Skeletal muscle tissue (tissue), 4 donors: ENCODE data around the gene PMEPA1. TPM values are rescaled to one million over a fixed set of nuclear protein-coding genes. Genes with fewer than 3 reads are reported as not detected.

Experiments
- H3K27ac ChIP-seq: one replicate; pipeline ENCODE4 v1.7.0; 2013; ENCODE audit warnings: mild to moderate bottlenecking, low read depth, low read length, inconsistent platforms
- H3K27me3 ChIP-seq, 3 donors: one replicate each; pipeline ENCODE4 v1.7.0; 2013; ENCODE audit warnings: low read length in 3 of 3; ENCODE audit not compliant: control insufficient read depth in 3 of 3, insufficient read depth in 3 of 3
- H3K36me3 ChIP-seq, 3 donors: one replicate each; pipeline ENCODE4 v1.7.0; 2013; ENCODE audit warnings: low read length in 3 of 3; ENCODE audit not compliant: control insufficient read depth in 3 of 3, insufficient read depth in 3 of 3
- H3K4me1 ChIP-seq, 3 donors: one replicate each; pipeline ENCODE4 v1.7.0; 2013; ENCODE audit warnings: low read length in 3 of 3, mild to moderate bottlenecking in 3 of 3; ENCODE audit not compliant: control insufficient read depth in 3 of 3, insufficient read depth in 3 of 3
- H3K4me3 ChIP-seq, 3 donors: one replicate each; pipeline ENCODE4 v1.7.0; 2013; ENCODE audit warnings: low read length in 3 of 3
- H3K9ac ChIP-seq, 3 donors: one replicate each; pipeline ENCODE4 v1.7.0; 2013; ENCODE audit warnings: low read length in 3 of 3, mild to moderate bottlenecking in 3 of 3, moderate library complexity in 2 of 3, low read depth in 1 of 3
- H3K9me3 ChIP-seq, 3 donors: one replicate each; pipeline ENCODE4 v1.7.0; 2013; ENCODE audit warnings: low read length in 3 of 3; ENCODE audit not compliant: control insufficient read depth in 3 of 3
- total RNA-seq: library from RNA; depleted of rRNA; stranded (reverse); fragments of >200 nt; gene quantifications from one replicate; pipeline ENCODE4 v1.2.3, GENCODE V29; 2014
- donor health status: Osteomylitis.

The PMEPA1 gene
- total RNA-seq, 1 donor from 2014 or later, result 5.2 TPM

DNA sequence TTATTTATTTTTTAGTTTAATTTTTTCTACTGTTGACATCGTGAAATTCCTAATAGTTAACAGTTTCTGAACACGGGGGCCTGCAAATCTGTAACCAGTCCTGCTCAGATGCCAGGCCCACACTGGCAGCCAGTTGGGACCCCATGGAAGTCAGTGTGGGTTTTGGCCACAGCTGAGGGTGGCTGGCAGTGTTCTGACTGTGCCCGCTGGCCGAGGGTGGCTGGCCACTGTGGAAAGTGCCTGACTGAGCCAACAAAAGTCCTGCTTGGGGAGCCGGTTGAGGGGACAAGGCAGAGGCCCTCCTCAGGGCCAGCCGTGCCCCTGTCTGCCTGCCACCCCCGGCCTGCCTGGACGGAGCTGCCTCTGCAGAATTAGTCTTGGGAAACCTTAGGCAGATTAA, 4.1 kb upstream of the PMEPA1 start:
- peak overlapping the region; percentile 52 for H3K27ac ChIP-seq

DNA sequence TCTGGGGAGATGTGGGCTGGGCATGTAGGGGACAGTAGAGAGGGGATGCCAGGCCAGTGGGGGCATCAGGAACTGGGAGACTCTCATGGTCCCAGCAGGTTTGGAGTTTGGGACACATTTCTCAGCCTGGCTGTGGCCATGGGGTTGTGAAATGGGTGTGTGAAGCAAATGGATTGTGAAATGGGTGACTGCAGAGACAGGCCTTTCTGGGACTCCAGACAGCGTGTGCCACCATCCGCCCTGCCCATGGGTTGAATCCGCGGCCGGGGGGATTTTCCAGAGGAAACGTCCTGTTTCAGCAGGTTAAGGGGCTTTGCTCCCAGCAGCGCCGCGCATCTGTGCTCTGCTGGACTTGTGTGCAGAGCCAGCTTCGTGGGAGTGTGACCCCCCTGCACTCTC, 3.7 kb upstream of the PMEPA1 start:
- no peak overlapping the region for H3K27ac ChIP-seq
- no peaks in the 10 kb centered on the region for H3K9me3 ChIP-seq
- H3K9ac ChIP-seq, result peak overlapping the region in 1 of 3 donors; percentile 23
- H3K36me3 ChIP-seq, result no peaks in the 10 kb centered on the region
- no peak overlapping the region for H3K4me3 ChIP-seq
- H3K27me3 ChIP-seq, result no peaks in the 10 kb centered on the region
- peaks cover 76 to 81% (median 79%) of the 10 kb centered on the region in 3 donors for H3K4me1 ChIP-seq

More for the DNA sequence above, 4.1 kb upstream of the PMEPA1 start:
- no peak overlapping the region for H3K4me3 ChIP-seq
- H3K9ac ChIP-seq, result peak overlapping the region in 1 of 3 donors; percentile 33
- no peaks in the 10 kb centered on the region for H3K9me3 ChIP-seq
- H3K36me3 ChIP-seq, result no peaks in the 10 kb centered on the region
- no peaks in the 10 kb centered on the region for H3K27me3 ChIP-seq
- peaks cover 76 to 80% (median 79%) of the 10 kb centered on the region in 3 donors for H3K4me1 ChIP-seq

GRCh38 chr20:57712851-57713504, 3.2 kb upstream of the PMEPA1 start:
- Histone ChIP-seq H3K27ac (no peak overlapping the region), H3K27me3 (no peaks in the 10 kb centered on the region), H3K36me3 (no peaks in the 10 kb centered on the region), H3K4me3 (no peak overlapping the region), H3K4me1 (peaks cover 78 to 85% (median 84%) of the 10 kb centered on the region in 3 donors), H3K9ac (peak overlapping the region in 2 of 3 donors; percentile 23 to 25), H3K9me3 (no peaks in the 10 kb centered on the region)

DNA sequence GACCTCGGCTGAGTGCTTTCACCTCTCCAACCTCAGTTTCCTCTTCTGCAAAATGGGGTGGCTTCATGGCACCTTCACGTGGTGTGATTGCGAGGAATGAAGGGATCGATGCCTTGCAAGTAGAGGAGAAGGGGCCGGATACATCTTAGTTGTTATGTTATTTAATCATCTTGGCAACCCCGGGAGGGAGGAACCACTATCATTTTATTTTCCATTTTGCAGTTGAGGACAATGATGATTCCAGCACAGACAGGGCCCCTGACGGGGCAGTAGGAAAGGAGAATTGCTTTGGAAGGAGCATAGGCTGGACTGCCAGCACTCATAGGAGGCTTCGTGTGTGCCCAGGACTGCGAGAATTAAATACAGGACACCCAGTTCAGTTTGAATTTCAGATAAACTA, 2.5 kb upstream of the PMEPA1 start:
- Histone ChIP-seq H3K4me1 (peaks cover 78 to 85% (median 83%) of the 10 kb centered on the region in 3 donors), H3K9me3 (no peaks in the 10 kb centered on the region), H3K9ac (peak overlapping the region in 1 of 3 donors; percentile 23), H3K4me3 (no peak overlapping the region), H3K27me3 (no peaks in the 10 kb centered on the region), H3K27ac (no peak overlapping the region), H3K36me3 (no peaks in the 10 kb centered on the region)

GRCh38 chr20:57711826-57712225, 2.0 kb upstream of the PMEPA1 start:
- Histone ChIP-seq H3K4me3 (no peak overlapping the region), H3K9me3 (no peaks in the 10 kb centered on the region), H3K27ac (no peak overlapping the region), H3K27me3 (no peaks in the 10 kb centered on the region), H3K4me1 (peaks cover 77 to 82% (median 82%) of the 10 kb centered on the region in 3 donors), H3K9ac (peak overlapping the region in 1 of 3 donors; percentile 90), H3K36me3 (no peaks in the 10 kb centered on the region)

DNA sequence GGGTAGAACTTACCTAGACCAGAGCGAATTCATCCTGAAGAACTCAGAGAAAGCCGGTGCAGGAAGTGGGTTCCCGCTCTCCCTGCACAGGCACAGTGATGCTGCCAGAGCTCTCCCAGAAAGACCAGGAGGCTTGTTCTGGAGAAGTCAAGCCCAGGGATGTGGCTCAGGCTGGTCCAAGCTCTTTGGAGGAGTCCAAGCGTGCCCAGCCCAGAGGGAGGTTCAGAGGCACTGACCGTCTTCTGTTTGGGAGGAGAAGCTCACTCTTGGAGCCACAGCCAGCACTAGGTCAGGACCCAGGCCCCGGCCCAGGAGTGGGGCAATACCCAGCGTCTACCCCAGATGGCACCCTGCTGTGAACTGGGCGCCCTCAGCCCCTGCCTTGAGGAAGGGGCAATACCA, 1.5 kb upstream of the PMEPA1 start:
- Histone ChIP-seq H3K4me3 (peak overlapping the region; percentile 83 to 85 (median 85)), H3K27ac (peak overlapping the region; percentile 91), H3K9me3 (no peaks in the 10 kb centered on the region), H3K9ac (peak overlapping the region in 2 of 3 donors; percentile 90 to 91), H3K4me1 (peaks cover 74 to 80% (median 77%) of the 10 kb centered on the region in 3 donors), H3K27me3 (no peaks in the 10 kb centered on the region), H3K36me3 (no peaks in the 10 kb centered on the region)

DNA sequence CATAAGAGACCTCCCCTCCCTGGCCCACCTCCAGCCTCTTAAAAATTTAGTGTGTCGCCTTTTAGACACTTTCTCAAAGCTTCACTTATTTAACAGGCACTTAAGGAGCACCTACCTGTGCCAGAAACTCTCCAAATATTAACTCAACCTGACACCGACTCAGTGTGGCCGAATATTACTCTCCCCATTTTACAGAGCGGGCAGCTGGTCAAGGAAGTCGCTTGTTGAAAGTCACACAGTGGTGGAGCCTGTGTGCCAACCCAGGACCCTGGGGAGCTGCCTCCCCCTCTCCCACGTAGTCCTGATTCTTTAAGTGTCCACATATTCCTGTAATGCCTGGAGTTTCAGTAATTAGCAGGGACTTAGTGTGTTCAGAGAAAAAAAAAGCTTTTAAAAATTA, 1.0 kb upstream of the PMEPA1 start:
- Histone ChIP-seq H3K9me3 (no peaks in the 10 kb centered on the region), H3K9ac (peak overlapping the region in 2 of 3 donors; percentile 90 to 91), H3K4me1 (peaks cover 72 to 78% (median 74%) of the 10 kb centered on the region in 3 donors), H3K27me3 (no peaks in the 10 kb centered on the region), H3K27ac (peak overlapping the region; percentile 91), H3K4me3 (peak overlapping the region; percentile 83 to 85 (median 85)), H3K36me3 (no peaks in the 10 kb centered on the region)

GRCh38 chr20:57708694-57709673, 831 bp downstream of the PMEPA1 start:
- Histone ChIP-seq H3K9ac (peak overlapping the region; percentile 69 to 83 (median 82)), H3K27ac (peak overlapping the region; percentile 83), H3K27me3 (no peaks in the 10 kb centered on the region), H3K36me3 (no peaks in the 10 kb centered on the region), H3K4me1 (peaks cover 66 to 69% (median 68%) of the 10 kb centered on the region in 3 donors), H3K9me3 (no peaks in the 10 kb centered on the region), H3K4me3 (peak overlapping the region; percentile 81 to 83 (median 81))

- Histone ChIP-seq H3K9ac (peak overlapping the region; percentile 69 to 83 (median 82)), H3K4me1 (peaks cover 68 to 69% (median 69%) of the 10 kb centered on the region in 3 donors), H3K9me3 (no peaks in the 10 kb centered on the region), H3K27ac (peak overlapping the region; percentile 83), H3K4me3 (peak overlapping the region; percentile 81 to 83 (median 81)), H3K27me3 (no peaks in the 10 kb centered on the region), H3K36me3 (no peaks in the 10 kb centered on the region)
These were observed 1.7 kb downstream of the PMEPA1 start for GRCh38 chr20:57707849-57708693.
